HepG2 (cell line): ENCODE data around the gene RBM43. TPM values are rescaled to one million over a fixed set of nuclear protein-coding genes. Genes with fewer than 3 reads are reported as not detected.

ENCODE experiments used
- ATAC-seq: fragments of 200-7000 bp; cut with Tn5 transposase; 3 replicates; pipeline ENCODE4 v1.9.1; 2020; ENCODE audit warnings: mild to moderate bottlenecking, moderate library complexity
- BruUV-seq: library from RNA; stranded (reverse); fragments of 400-500 nt; replicated peaks from 2 replicates; lab custom pipeline; 2021; lab: Mats Ljungman, UMichigan
- CTCF ChIA-PET: fragments of 300-600 bp; formaldehyde crosslinking; extraction: SDS; loops from one replicate; lab custom pipeline; 2021; ENCODE audit warnings: low total read pairs, inconsistent platforms, low intra/inter-chr PET ratio; lab: Yijun Ruan, JAX
- POLR2A ChIA-PET: fragments of 350-600 bp; sonication (Branson Sonifier 250); formaldehyde crosslinking; loops from one replicate; lab custom pipeline; 2020; ENCODE audit warnings: antibody characterized with exemption, inconsistent platforms; lab: Yijun Ruan, JAX
- DNase-seq: peaks from one replicate; pipeline ENCODE4 v3.0.0-alpha.2; 2015; ENCODE audit warnings: low spot score
- FAIRE-seq: peaks from 3 replicates; lab custom pipeline; 2011; peaks lifted over from hg19 to GRCh38; lab: Jason Lieb, UNC
- H2AFZ ChIP-seq: one replicate; pipeline ENCODE4 v1.6.1; 2011; ENCODE audit warnings: low read length, inconsistent platforms
- H3K27ac ChIP-seq: fragments of 300-600 bp; 3 replicates; pipeline ENCODE4 v1.8.0; 2011; ENCODE audit warnings: mixed run types, mild to moderate bottlenecking, mixed read lengths, low read length, inconsistent platforms; ENCODE audit not compliant: insufficient read depth; ENCODE audit errors: extremely low read length
- H3K27me3 ChIP-seq, 2 experiments: fragments of 200-600 bp in 1 of 2; 2 replicates in 1 of 2; 3 replicates in 1 of 2; pipeline versions ENCODE4 v1.6.0 to v1.8.0; 2011; ENCODE audit warnings: low read length in 2 of 2, mild to moderate bottlenecking in 2 of 2, moderate library complexity in 2 of 2, inconsistent platforms in 1 of 2; ENCODE audit not compliant: insufficient read depth in 2 of 2, control insufficient read depth in 1 of 2
- H3K36me3 ChIP-seq, 2 experiments: fragments of 200-600 bp in 1 of 2; replicated peaks in 1 of 2; 2 replicates in 1 of 2; 3 replicates in 1 of 2; pipeline versions ENCODE4 v1.5.1 to v1.8.0; 2011; ENCODE audit warnings: low read length in 2 of 2, inconsistent platforms in 1 of 2; ENCODE audit not compliant: insufficient read depth in 2 of 2, control insufficient read depth in 1 of 2
- H3K4me1 ChIP-seq: 2 replicates; pipeline ENCODE4 v1.5.1; 2012; ENCODE audit warnings: low read length, inconsistent platforms; ENCODE audit not compliant: insufficient read depth
- H3K4me2 ChIP-seq: 2 replicates; pipeline ENCODE4 v1.6.0; 2011; ENCODE audit warnings: low read depth, low read length, inconsistent platforms
- H3K4me3 ChIP-seq, 3 experiments: fragments of 200-600 bp in 1 of 3; sonication (generic), shearing (Covaris generic) in 1 of 3; replicated peaks in 1 of 3; 2 replicates each; pipeline ENCODE4 v1.5.1; 2011 to 2016; ENCODE audit warnings: low read length in 3 of 3, inconsistent platforms in 2 of 3, low read depth in 2 of 3, mild to moderate bottlenecking in 2 of 3, control low read depth in 1 of 3, mixed read lengths in 1 of 3; ENCODE audit not compliant: insufficient read depth in 1 of 3
- H3K79me2 ChIP-seq: one replicate; pipeline ENCODE4 v1.6.1; 2011; ENCODE audit warnings: low read length, inconsistent platforms; ENCODE audit not compliant: insufficient read depth
- H3K9ac ChIP-seq: 2 replicates; pipeline ENCODE4 v1.6.0; 2011; ENCODE audit warnings: mild to moderate bottlenecking, low read depth, low read length, inconsistent platforms; ENCODE audit not compliant: insufficient read depth
- H3K9me3 ChIP-seq: 2 replicates; pipeline ENCODE4 v1.5.1; 2012; ENCODE audit warnings: mild to moderate bottlenecking, low read length
- H4K20me1 ChIP-seq: 2 replicates; pipeline ENCODE4 v1.6.0; 2011; ENCODE audit warnings: inconsistent platforms, mild to moderate bottlenecking, low read length, moderate library complexity; ENCODE audit not compliant: insufficient read depth
- BRF2 ChIP-seq: sonication (generic); formaldehyde crosslinking; IDR thresholded peaks from 2 replicates; pipeline ENCODE4 v1.8.1; 2022; ENCODE audit warnings: mild to moderate bottlenecking, missing genetic modification reagents
- MTERF4 ChIP-seq: sonication (generic); formaldehyde crosslinking; IDR thresholded peaks from 2 replicates; pipeline ENCODE4 v1.8.0; 2023; ENCODE audit warnings: mild to moderate bottlenecking, missing genetic modification reagents
- NCOR1 ChIP-seq: fragments of 200-600 bp; sonication (generic); IDR thresholded peaks from 2 replicates; pipeline ENCODE4 v1.7.0; 2017; ENCODE audit warnings: antibody characterized with exemption, low read length, borderline replicate concordance
- ZNF143 ChIP-seq: sonication (generic); formaldehyde crosslinking; IDR thresholded peaks from 2 replicates; pipeline ENCODE4 v1.4.0; 2020; ENCODE audit warnings: missing genetic modification reagents
- ZNF629 ChIP-seq: sonication (generic); formaldehyde crosslinking; conservative IDR thresholded peaks from 2 replicates; pipeline ENCODE4 v1.5.0; 2020; ENCODE audit warnings: missing genetic modification reagents
- ZNF775 ChIP-seq: sonication (generic); formaldehyde crosslinking; IDR thresholded peaks from 2 replicates; pipeline ENCODE4 v1.4.0; 2020; ENCODE audit warnings: missing genetic modification reagents, mild to moderate bottlenecking, moderate library complexity, borderline replicate concordance
- in situ Hi-C: cut with HindIII; loops from 2 replicates; pipeline ENCODE4 v1.10.0; 2017; ENCODE audit warnings: low pct_unique_long_range_greater_than_20kb; ENCODE audit not compliant: extremely low pct_ligation_motif_present
- intact Hi-C: fragments of 100-400 bp; cut with micrococcal nuclease; formaldehyde crosslinking; loops from one replicate; pipeline ENCODE4 v1.10.0; 2022; ENCODE audit not compliant: unreplicated experiment
- polyA plus RNA-seq, 8 experiments: library from polyadenylated mRNA; depleted of rRNA in 3 of 8; stranded (reverse) in 7 of 8; unstranded in 1 of 8; fragments of >200 nt; fragmentation: Illumina TruSeq in 4 of 8; extraction: Trizol in 4 of 8; gene quantifications; 2 replicates each; pipeline versions ENCODE4 v1.2.1 to v1.2.3, GENCODE V29; 2011 to 2016; ENCODE audit warnings: low read depth in 4 of 8, missing spikeins in 1 of 8, mixed read lengths in 1 of 8; ENCODE audit not compliant: insufficient read depth in 1 of 8
- total RNA-seq, 5 experiments: library from RNA; depleted of rRNA; stranded (reverse); fragments of >200 nt; fragmentation: Illumina TruSeq; extraction: Trizol; gene quantifications; 2 replicates each; pipeline ENCODE4 v1.2.3, GENCODE V29; 2016; ENCODE audit warnings: low read depth in 1 of 5
- TF ChIP-seq, protein P1 (sequence below): sonication (generic); formaldehyde crosslinking; IDR thresholded peaks from 2 replicates; pipeline ENCODE4 v1.9.0; 2021; ENCODE audit warnings: missing genetic modification reagents, mild to moderate bottlenecking, borderline replicate concordance
- TF ChIP-seq, protein P2 (sequence below): sonication (generic); formaldehyde crosslinking; IDR thresholded peaks from 2 replicates; pipeline ENCODE4 v1.9.0; 2021; ENCODE audit warnings: mild to moderate bottlenecking, missing genetic modification reagents
- TF ChIP-seq, protein P3 (sequence below), 2 experiments: sonication (generic) in 1 of 2; formaldehyde crosslinking in 1 of 2; IDR thresholded peaks; 2 replicates each; pipeline versions ENCODE4 v1.4.0 to v1.6.1; 2016 to 2020; ENCODE audit warnings: borderline replicate concordance in 1 of 2, low read depth in 1 of 2, mild to moderate bottlenecking in 1 of 2, missing genetic modification reagents in 1 of 2

RBM43 gene
- total and polyA plus RNA-seq, 2 of the 13 experiments (the other 11 are each of a cell fraction or from before 2014, with no cell fraction given): 0.31 to 0.70 TPM

- in situ Hi-C loops: no loop called here
- H2AFZ ChIP-seq: no peak overlapping the region
- TF ChIP-seq MTERF4 (no peak), ZNF143 (CRISPR knock-in tag) (no peak), NCOR1 (no peak), ZNF775 (CRISPR knock-in tag) (no peak), BRF2 (CRISPR knock-in tag) (no peak), ZNF629 (CRISPR knock-in tag) (no peak)
- TF ChIP-seq, protein P1, sequence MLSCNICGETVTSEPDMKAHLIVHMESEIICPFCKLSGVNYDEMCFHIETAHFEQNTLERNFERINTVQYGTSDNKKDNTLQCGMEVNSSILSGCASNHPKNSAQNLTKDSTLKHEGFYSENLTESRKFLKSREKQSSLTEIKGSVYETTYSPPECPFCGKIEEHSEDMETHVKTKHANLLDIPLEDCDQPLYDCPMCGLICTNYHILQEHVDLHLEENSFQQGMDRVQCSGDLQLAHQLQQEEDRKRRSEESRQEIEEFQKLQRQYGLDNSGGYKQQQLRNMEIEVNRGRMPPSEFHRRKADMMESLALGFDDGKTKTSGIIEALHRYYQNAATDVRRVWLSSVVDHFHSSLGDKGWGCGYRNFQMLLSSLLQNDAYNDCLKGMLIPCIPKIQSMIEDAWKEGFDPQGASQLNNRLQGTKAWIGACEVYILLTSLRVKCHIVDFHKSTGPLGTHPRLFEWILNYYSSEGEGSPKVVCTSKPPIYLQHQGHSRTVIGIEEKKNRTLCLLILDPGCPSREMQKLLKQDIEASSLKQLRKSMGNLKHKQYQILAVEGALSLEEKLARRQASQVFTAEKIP (CRISPR knock-in tag): no peak
- TF ChIP-seq, protein P2, sequence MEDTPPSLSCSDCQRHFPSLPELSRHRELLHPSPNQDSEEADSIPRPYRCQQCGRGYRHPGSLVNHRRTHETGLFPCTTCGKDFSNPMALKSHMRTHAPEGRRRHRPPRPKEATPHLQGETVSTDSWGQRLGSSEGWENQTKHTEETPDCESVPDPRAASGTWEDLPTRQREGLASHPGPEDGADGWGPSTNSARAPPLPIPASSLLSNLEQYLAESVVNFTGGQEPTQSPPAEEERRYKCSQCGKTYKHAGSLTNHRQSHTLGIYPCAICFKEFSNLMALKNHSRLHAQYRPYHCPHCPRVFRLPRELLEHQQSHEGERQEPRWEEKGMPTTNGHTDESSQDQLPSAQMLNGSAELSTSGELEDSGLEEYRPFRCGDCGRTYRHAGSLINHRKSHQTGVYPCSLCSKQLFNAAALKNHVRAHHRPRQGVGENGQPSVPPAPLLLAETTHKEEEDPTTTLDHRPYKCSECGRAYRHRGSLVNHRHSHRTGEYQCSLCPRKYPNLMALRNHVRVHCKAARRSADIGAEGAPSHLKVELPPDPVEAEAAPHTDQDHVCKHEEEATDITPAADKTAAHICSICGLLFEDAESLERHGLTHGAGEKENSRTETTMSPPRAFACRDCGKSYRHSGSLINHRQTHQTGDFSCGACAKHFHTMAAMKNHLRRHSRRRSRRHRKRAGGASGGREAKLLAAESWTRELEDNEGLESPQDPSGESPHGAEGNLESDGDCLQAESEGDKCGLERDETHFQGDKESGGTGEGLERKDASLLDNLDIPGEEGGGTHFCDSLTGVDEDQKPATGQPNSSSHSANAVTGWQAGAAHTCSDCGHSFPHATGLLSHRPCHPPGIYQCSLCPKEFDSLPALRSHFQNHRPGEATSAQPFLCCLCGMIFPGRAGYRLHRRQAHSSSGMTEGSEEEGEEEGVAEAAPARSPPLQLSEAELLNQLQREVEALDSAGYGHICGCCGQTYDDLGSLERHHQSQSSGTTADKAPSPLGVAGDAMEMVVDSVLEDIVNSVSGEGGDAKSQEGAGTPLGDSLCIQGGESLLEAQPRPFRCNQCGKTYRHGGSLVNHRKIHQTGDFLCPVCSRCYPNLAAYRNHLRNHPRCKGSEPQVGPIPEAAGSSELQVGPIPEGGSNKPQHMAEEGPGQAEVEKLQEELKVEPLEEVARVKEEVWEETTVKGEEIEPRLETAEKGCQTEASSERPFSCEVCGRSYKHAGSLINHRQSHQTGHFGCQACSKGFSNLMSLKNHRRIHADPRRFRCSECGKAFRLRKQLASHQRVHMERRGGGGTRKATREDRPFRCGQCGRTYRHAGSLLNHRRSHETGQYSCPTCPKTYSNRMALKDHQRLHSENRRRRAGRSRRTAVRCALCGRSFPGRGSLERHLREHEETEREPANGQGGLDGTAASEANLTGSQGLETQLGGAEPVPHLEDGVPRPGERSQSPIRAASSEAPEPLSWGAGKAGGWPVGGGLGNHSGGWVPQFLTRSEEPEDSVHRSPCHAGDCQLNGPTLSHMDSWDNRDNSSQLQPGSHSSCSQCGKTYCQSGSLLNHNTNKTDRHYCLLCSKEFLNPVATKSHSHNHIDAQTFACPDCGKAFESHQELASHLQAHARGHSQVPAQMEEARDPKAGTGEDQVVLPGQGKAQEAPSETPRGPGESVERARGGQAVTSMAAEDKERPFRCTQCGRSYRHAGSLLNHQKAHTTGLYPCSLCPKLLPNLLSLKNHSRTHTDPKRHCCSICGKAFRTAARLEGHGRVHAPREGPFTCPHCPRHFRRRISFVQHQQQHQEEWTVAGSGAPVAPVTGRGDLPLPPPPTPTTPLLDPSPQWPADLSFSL (CRISPR knock-in tag): no peak
- TF ChIP-seq, protein P3, sequence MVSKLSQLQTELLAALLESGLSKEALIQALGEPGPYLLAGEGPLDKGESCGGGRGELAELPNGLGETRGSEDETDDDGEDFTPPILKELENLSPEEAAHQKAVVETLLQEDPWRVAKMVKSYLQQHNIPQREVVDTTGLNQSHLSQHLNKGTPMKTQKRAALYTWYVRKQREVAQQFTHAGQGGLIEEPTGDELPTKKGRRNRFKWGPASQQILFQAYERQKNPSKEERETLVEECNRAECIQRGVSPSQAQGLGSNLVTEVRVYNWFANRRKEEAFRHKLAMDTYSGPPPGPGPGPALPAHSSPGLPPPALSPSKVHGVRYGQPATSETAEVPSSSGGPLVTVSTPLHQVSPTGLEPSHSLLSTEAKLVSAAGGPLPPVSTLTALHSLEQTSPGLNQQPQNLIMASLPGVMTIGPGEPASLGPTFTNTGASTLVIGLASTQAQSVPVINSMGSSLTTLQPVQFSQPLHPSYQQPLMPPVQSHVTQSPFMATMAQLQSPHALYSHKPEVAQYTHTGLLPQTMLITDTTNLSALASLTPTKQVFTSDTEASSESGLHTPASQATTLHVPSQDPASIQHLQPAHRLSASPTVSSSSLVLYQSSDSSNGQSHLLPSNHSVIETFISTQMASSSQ (IDR thresholded peaks at IDR 0.05; ENCODE audit: low read depth): no peak
- TF ChIP-seq, protein P3 (CRISPR knock-in tag; IDR thresholded peaks at IDR 0.05; ENCODE audit: borderline replicate concordance): no peak
Observed at GRCh38 chr2:151247432-151247831, 14.2 kb downstream of the RBM43 start.

More at GRCh38 chr2:151247432-151247831, 14.2 kb downstream of the RBM43 start:
- ChIA-PET CTCF (no interaction called here), POLR2A (no interaction called here)
- Histone ChIP-seq H4K20me1 (no peaks in the 10 kb centered on the region), H3K27me3 (0 out of 5 replicates have a peak, but pooled peaks cover 0 to 6% of the 10 kb centered on the region in 2 experiments), H3K4me1 (no peaks in the 10 kb centered on the region), H3K27ac (no peak overlapping the region), H3K9me3 (peaks cover 20% of the 10 kb centered on the region), H3K4me2 (no peak overlapping the region), H3K9ac (no peak overlapping the region), H3K79me2 (no peaks in the 10 kb centered on the region), H3K36me3 (no peaks in the 10 kb centered on the region), H3K4me3 (no peak overlapping the region)
- ATAC-seq: no peak
- intact Hi-C loops: no loop called here
- no peak for DNase-seq
- no TSS peak for BruUV-seq
- no peak for FAIRE-seq
